Measurements from ENCODE around the gene SLC25A23.

SLC25A23 gene

DNA sequence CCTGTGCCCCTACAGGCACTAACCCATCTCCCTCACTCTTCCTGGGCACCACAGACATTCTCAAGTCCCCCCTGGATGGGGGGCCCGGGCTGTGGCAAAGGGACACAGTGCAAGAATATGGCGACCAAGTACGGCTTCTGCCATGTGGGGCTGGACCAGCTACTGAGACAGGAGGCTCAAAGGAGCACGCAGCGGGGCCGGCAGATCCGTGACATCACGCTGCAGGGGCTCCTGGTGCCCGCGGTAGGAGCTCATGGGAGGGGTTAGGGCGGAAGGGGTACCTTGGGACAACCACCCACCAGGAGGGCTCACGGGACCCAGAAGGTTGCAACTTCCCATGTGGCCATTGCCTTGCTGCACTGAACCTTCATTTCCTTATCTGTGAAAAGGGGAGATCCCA is 63.3 kb downstream of the SLC25A23 start:
- no peak for DNase-seq

DNA sequence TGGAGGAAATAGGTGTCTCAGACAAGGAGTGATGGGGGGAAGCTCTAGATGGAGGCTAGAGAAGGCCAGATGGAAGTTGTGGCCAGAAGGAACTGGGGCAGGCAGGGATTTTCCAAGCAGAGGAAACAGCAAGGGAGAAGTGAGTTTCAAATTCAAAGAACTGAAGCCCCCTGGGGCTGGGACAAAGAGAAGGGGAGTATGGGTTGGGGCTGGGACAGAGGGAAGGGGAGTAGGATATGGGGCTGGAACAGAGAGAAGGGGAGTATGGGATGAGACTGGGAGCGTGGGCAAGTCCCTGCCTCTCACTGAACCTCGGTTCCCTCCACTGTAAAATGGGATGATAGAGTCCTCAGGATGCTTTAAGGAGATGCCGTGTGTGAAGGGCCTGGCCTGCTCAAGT is 64.8 kb downstream of the SLC25A23 start:
- DNase-seq: no peak

DNA sequence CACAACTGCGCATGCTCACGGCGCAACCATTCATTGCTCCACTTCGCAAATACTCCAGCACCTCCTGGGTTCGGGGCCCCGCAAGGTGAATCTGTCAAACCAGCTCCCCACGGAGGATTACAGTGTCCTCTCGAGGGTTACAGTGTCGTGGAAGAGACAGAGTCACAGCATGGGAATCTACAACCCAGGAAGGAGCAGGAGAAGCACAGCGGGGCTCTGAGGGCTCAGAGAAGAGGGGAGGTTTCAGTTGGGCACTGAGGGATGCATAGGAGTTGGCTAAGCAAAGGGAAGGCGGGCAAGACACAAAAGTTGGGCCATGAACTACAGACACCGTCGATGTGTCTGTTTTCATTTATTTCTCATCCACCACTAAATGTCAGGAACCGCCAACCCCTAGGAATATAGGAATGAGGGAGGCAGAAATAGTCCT is 65.6 kb downstream of the SLC25A23 start:
- DNase-seq: no peak

DNA sequence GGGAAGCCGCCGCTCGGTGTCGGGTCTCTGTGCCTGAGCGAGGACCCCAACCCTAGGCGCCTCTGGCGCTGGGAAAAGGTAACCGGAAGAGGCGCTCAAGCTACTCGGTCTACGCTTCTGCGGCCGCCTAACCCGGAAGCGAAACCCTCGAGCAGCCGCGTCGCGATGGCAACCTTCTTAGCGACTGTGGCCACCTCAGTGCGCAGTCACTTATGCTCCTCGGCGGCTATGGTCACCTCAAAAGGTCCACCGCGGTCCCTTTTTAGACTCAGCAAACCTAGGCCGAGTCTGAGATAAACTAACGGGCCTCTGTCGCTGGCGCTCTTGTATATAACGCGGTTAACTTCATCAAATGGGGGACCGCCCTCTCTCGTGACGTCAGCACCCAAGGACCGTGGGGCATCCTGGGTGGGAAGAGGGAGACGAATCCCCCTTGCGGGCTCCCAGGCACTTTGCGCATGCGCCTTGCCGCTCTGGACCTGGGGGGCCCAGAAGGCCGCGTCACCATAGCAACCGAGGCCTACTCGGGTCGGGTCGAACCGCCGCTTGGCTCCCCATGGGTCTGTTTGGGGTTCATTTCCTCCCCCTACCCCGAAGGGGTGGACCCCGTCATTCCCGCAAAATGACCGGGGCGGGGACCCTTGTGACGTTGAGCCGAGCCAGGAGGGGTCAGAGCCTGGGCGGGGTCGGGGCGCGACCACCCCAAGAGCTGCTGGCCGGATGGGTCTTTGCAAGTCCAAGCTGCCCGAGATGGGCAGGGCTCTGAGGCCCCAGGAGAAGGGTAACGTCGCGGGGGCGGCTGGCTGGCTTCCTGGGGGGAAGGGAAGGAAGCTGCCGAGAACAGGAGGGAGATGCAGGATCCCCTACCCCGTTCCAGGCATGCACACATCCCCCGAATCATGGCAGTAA is 66.3 kb downstream of the SLC25A23 start, which contains the start of gene GTF2F1:
TSS of gene GTF2F1 (minus strand) at position 91 of the 909 bp plus-strand sequence. CDS start 169 bp downstream, outside the sequence.
- DNase-seq: peak; percentile 94

DNA sequence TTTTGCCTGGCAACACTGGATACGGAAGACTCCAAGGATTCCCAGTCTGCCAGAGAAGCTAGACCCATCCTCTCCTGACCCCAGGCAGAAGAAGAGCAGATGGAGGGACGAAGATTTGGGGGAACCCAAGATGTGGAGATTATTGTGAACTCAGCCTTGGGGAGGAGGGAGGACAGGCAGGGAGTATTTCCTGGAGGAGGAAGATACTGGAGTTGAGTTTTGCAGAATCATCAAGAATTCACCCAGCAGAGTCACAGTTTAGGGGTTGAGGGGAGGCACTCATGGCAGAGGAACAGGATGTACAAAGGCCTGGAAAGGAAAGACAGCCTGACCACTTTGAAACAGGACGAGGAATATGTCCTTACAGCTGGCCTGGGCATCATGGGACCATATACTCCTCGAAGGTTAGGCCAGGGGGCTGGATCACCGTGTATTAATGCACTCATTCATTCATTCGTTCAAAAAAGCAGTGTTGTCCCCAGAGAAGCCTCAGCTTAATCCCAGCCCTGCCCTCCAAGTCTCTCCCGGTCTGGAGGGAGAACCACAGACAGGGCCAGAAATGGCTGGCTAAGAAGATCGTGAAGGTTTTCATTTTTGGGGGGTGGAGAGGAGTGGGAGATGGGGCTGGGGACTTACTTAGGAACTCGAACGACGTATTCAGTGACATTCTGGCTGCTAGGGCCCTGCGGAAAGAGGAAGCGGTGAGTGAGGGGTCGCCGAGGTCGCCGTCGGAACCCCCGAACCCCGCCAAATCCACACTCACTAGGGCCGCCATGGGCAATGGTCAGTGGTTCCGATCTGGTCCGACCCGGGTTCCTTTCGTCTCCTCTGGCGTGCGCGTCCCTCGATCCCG is 67.1 kb downstream of the SLC25A23 start:
- no peak for DNase-seq

All from central memory CD4-positive, alpha-beta T cell (primary cell).